Neural progenitor cell (in vitro differentiated cells): ENCODE data around the gene MEGF10. TPM values are rescaled to one million over a fixed set of nuclear protein-coding genes. Genes with fewer than 3 reads are reported as not detected.

ENCODE experiments used
- DNase-seq: peaks from one replicate; pipeline ENCODE4 v3.0.0-alpha.2; 2016; ENCODE audit warnings: low spot score
- H2AFZ ChIP-seq: fragments of 200-600 bp; sonication (generic); replicated peaks from 2 replicates; pipeline ENCODE4 v1.6.1; 2016; ENCODE audit warnings: antibody characterized with exemption
- H3F3A ChIP-seq: fragments of 200-600 bp; sonication (generic); 2 replicates; pipeline ENCODE4 v1.6.1; 2016; ENCODE audit warnings: antibody characterized with exemption, low read depth
- H3K27ac ChIP-seq: fragments of 200-600 bp; sonication (generic); 2 replicates; pipeline ENCODE4 v1.5.1; 2016; ENCODE audit warnings: mild to moderate bottlenecking
- H3K27me3 ChIP-seq: fragments of 200-600 bp; sonication (generic); 2 replicates; pipeline ENCODE4 v1.6.1; 2016; ENCODE audit warnings: mild to moderate bottlenecking, moderate library complexity
- H3K36me3 ChIP-seq: fragments of 200-600 bp; sonication (generic); 2 replicates; pipeline ENCODE4 v1.5.1; 2016
- H3K4me1 ChIP-seq: fragments of 200-600 bp; sonication (generic); 2 replicates; pipeline ENCODE4 v1.6.1; 2016; ENCODE audit warnings: mixed run types
- H3K4me2 ChIP-seq: fragments of 200-600 bp; sonication (generic); 2 replicates; pipeline ENCODE4 v1.6.1; 2016
- H3K4me3 ChIP-seq: fragments of 200-600 bp; sonication (generic); 2 replicates; pipeline ENCODE4 v1.5.1; 2016
- H3K79me2 ChIP-seq: fragments of 200-600 bp; sonication (generic); 2 replicates; pipeline ENCODE4 v1.6.1; 2016; ENCODE audit warnings: low read depth
- H3K9ac ChIP-seq: fragments of 200-600 bp; sonication (generic); 2 replicates; pipeline ENCODE4 v1.6.1; 2016
- H3K9me3 ChIP-seq: fragments of 200-600 bp; sonication (generic); 2 replicates; pipeline ENCODE4 v1.5.1; 2016; ENCODE audit warnings: low read depth
- H4K20me1 ChIP-seq: fragments of 200-600 bp; sonication (generic); 2 replicates; pipeline ENCODE4 v1.6.1; 2016; ENCODE audit warnings: low read depth
- H3K27ac Mint-ChIP-seq: 3 replicates; pipeline ENCODE4 v1.8.0; 2021; ENCODE audit warnings: mixed read lengths
- H3K27me3 Mint-ChIP-seq: 2 replicates; pipeline ENCODE4 v1.8.0; 2022; ENCODE audit warnings: low read depth, mild to moderate bottlenecking, inconsistent platforms, moderate library complexity, mixed read lengths; ENCODE audit not compliant: insufficient read depth
- H3K36me3 Mint-ChIP-seq: 3 replicates; pipeline ENCODE4 v1.8.0; 2021; ENCODE audit warnings: mixed read lengths
- H3K4me1 Mint-ChIP-seq: 3 replicates; pipeline ENCODE4 v1.8.0; 2021; ENCODE audit warnings: mixed read lengths
- H3K4me3 Mint-ChIP-seq: 3 replicates; pipeline ENCODE4 v1.8.0; 2021; ENCODE audit warnings: mild to moderate bottlenecking, moderate library complexity, mixed read lengths
- H3K9me3 Mint-ChIP-seq: 3 replicates; pipeline ENCODE4 v1.8.0; 2020; ENCODE audit warnings: mixed read lengths
- CTCF ChIP-seq: fragments of 200-600 bp; sonication (generic); IDR thresholded peaks from 2 replicates; pipeline ENCODE4 v1.5.1; 2017; ENCODE audit warnings: antibody characterized with exemption, mild to moderate bottlenecking
- EZH2 ChIP-seq: fragments of 200-600 bp; sonication (generic); IDR thresholded peaks from 2 replicates; pipeline ENCODE4 v1.6.1; 2017; ENCODE audit warnings: antibody characterized with exemption, mild to moderate bottlenecking, moderate library complexity
- EZH2phosphoT487 ChIP-seq: fragments of 200-600 bp; sonication (generic); IDR thresholded peaks from 2 replicates; pipeline ENCODE4 v1.6.1; 2017; ENCODE audit warnings: antibody characterized with exemption
- total RNA-seq: library from RNA; depleted of rRNA; stranded (reverse); fragments of >200 nt; gene quantifications from 2 replicates; pipeline ENCODE4 v1.2.3, GENCODE V29; 2015; ENCODE audit warnings: low replicate concordance

Gene MEGF10
- total RNA-seq, 1 donor from 2014 or later: 1.3 TPM

- H3K27me3 ChIP-seq: peaks cover 9% of the 10 kb centered on the region
- H3K4me2 ChIP-seq: no peak overlapping the region
- no peak overlapping the region for H3K27ac ChIP-seq
- H3K9me3 Mint-ChIP-seq: peaks cover 3% of the 10 kb centered on the region
- peaks cover 28% of the 10 kb centered on the region for H3K4me1 ChIP-seq
- H4K20me1 ChIP-seq: no peaks in the 10 kb centered on the region
- H3K36me3 ChIP-seq: no peaks in the 10 kb centered on the region
- peaks cover 5% of the 10 kb centered on the region for H3F3A ChIP-seq
- no peaks in the 10 kb centered on the region for H3K9me3 ChIP-seq
- no peak overlapping the region for H3K9ac ChIP-seq
- H3K27ac Mint-ChIP-seq: no peak overlapping the region
- DNase-seq: no peak
- no peaks in the 10 kb centered on the region for H3K79me2 ChIP-seq
- no peak overlapping the region for H3K4me3 ChIP-seq
- H3K36me3 Mint-ChIP-seq: peaks cover 28% of the 10 kb centered on the region
- H3K4me3 Mint-ChIP-seq: no peak overlapping the region
- no peak for TF ChIP-seq EZH2
- no peak for TF ChIP-seq CTCF
- no peak for TF ChIP-seq EZH2phosphoT487
- peaks cover 16% of the 10 kb centered on the region for H3K4me1 Mint-ChIP-seq
- H3K27me3 Mint-ChIP-seq: peaks cover 3% of the 10 kb centered on the region
- no peak overlapping the region for H2AFZ ChIP-seq
These were observed 110.5 kb downstream of the MEGF10 start for GRCh38 chr5:127400946-127401670.

GRCh38 chr5:127402361-127402760 lies 111.8 kb downstream of the MEGF10 start:
- no peak overlapping the region for H3K4me3 Mint-ChIP-seq
- H3K27ac Mint-ChIP-seq: no peak overlapping the region

GRCh38 chr5:127404190-127404589 lies 113.6 kb downstream of the MEGF10 start:
- no peak for DNase-seq

More at GRCh38 chr5:127402361-127402760, 111.8 kb downstream of the MEGF10 start:
- peaks cover 3% of the 10 kb centered on the region for H3K9me3 Mint-ChIP-seq
- peaks cover 25% of the 10 kb centered on the region for H3K36me3 Mint-ChIP-seq
- Histone ChIP-seq H3K9me3 (no peaks in the 10 kb centered on the region), H3K4me3 (no peak overlapping the region), H3K4me2 (no peak overlapping the region), H3K27me3 (peaks cover 9% of the 10 kb centered on the region), H3F3A (peaks cover 13% of the 10 kb centered on the region), H2AFZ (no peak overlapping the region), H4K20me1 (no peaks in the 10 kb centered on the region), H3K9ac (no peak overlapping the region), H3K27ac (no peak overlapping the region), H3K4me1 (peaks cover 31% of the 10 kb centered on the region), H3K36me3 (no peaks in the 10 kb centered on the region), H3K79me2 (no peaks in the 10 kb centered on the region)
- DNase-seq: no peak
- H3K27me3 Mint-ChIP-seq: peaks cover 3% of the 10 kb centered on the region
- peaks cover 24% of the 10 kb centered on the region for H3K4me1 Mint-ChIP-seq
- TF ChIP-seq EZH2 (no peak), CTCF (no peak), EZH2phosphoT487 (no peak)

More at GRCh38 chr5:127404190-127404589, 113.6 kb downstream of the MEGF10 start:
- H3K36me3 Mint-ChIP-seq: peaks cover 19% of the 10 kb centered on the region
- Histone ChIP-seq H3K36me3 (no peaks in the 10 kb centered on the region), H3K4me2 (no peak overlapping the region), H3K4me1 (peaks cover 25% of the 10 kb centered on the region), H3K79me2 (no peaks in the 10 kb centered on the region), H3K27me3 (peaks cover 9% of the 10 kb centered on the region), H3K9ac (no peak overlapping the region), H3F3A (peaks cover 13% of the 10 kb centered on the region), H3K4me3 (no peak overlapping the region), H3K27ac (no peak overlapping the region), H2AFZ (no peak overlapping the region), H3K9me3 (no peaks in the 10 kb centered on the region), H4K20me1 (no peaks in the 10 kb centered on the region)
- no peak overlapping the region for H3K4me3 Mint-ChIP-seq
- peaks cover 3% of the 10 kb centered on the region for H3K9me3 Mint-ChIP-seq
- TF ChIP-seq EZH2 (no peak), CTCF (no peak), EZH2phosphoT487 (no peak)
- no peak overlapping the region for H3K27ac Mint-ChIP-seq
- peaks cover 20% of the 10 kb centered on the region for H3K4me1 Mint-ChIP-seq
- H3K27me3 Mint-ChIP-seq: peaks cover 3% of the 10 kb centered on the region
